GM23338 (cell line): ENCODE measurements around the gene PAX5. TPM values are rescaled to one million over a fixed set of nuclear protein-coding genes. Genes with fewer than 3 reads are reported as not detected.
A peak's percentile ranks its signal among the peaks of the same experiment; 100 is the strongest.
"Not testable (repeated sequence)": the region's sequence is repeated elsewhere in the genome, so short reads cannot be mapped to it uniquely, and the experiment has no call there.

Source experiments
- ATAC-seq: fragments of 200-7000 bp; cut with Tn5 transposase; 3 replicates; pipeline ENCODE4 v1.9.1; 2020
- DNase-seq: peaks from one replicate; pipeline ENCODE4 v3.0.0-alpha.2; 2015; ENCODE audit warnings: low spot score
- H2AFZ ChIP-seq: fragments of 200-600 bp; sonication (generic); 2 replicates; pipeline ENCODE4 v1.8.0; 2016; ENCODE audit warnings: antibody characterized with exemption, mild to moderate bottlenecking, moderate library complexity
- H3F3A ChIP-seq: fragments of 200-600 bp; sonication (generic); replicated peaks from 2 replicates; pipeline ENCODE4 v1.8.0; 2017; ENCODE audit warnings: antibody characterized with exemption, mixed run types, low read depth
- H3K27ac ChIP-seq: fragments of 200-600 bp; sonication (generic); 2 replicates; pipeline ENCODE4 v1.6.1; 2016; ENCODE audit warnings: low read depth
- H3K27me3 ChIP-seq: fragments of 200-600 bp; sonication (generic); 2 replicates; pipeline ENCODE4 v1.8.0; 2016; ENCODE audit warnings: mild to moderate bottlenecking, mixed run types, moderate library complexity; ENCODE audit not compliant: insufficient read depth
- H3K36me3 ChIP-seq: fragments of 200-600 bp; sonication (generic); 2 replicates; pipeline ENCODE4 v1.8.0; 2016; ENCODE audit warnings: mild to moderate bottlenecking; ENCODE audit not compliant: insufficient read depth
- H3K4me1 ChIP-seq: fragments of 200-600 bp; sonication (generic); 2 replicates; pipeline ENCODE4 v1.8.0; 2016; ENCODE audit warnings: mild to moderate bottlenecking, moderate library complexity; ENCODE audit not compliant: insufficient read depth
- H3K4me2 ChIP-seq: fragments of 200-600 bp; sonication (generic); 2 replicates; pipeline ENCODE4 v1.7.1; 2017; ENCODE audit warnings: mixed run types
- H3K4me3 ChIP-seq: fragments of 200-600 bp; sonication (generic); 2 replicates; pipeline ENCODE4 v1.6.1; 2016; ENCODE audit warnings: mixed run types
- H3K79me2 ChIP-seq: fragments of 200-600 bp; sonication (generic); replicated peaks from 2 replicates; pipeline ENCODE4 v1.8.0; 2017; ENCODE audit warnings: mild to moderate bottlenecking; ENCODE audit not compliant: insufficient read depth
- H3K9me2 ChIP-seq: fragments of 200-600 bp; sonication (generic); 2 replicates; pipeline ENCODE4 v1.8.0; 2017; ENCODE audit not compliant: insufficient read depth
- H4K20me1 ChIP-seq: fragments of 200-600 bp; sonication (generic); replicated peaks from 2 replicates; pipeline ENCODE4 v1.8.0; 2017; ENCODE audit warnings: mild to moderate bottlenecking; ENCODE audit not compliant: insufficient read depth
- H3K27ac Mint-ChIP-seq: 2 replicates; pipeline ENCODE4 v1.8.0; 2020; ENCODE audit warnings: inconsistent platforms, mild to moderate bottlenecking, moderate library complexity, mixed read lengths
- H3K27me3 Mint-ChIP-seq: 3 replicates; pipeline ENCODE4 v1.8.0; 2022; ENCODE audit warnings: low read depth, mild to moderate bottlenecking, moderate library complexity, mixed read lengths, inconsistent platforms; ENCODE audit not compliant: insufficient read depth, poor library complexity
- H3K36me3 Mint-ChIP-seq: 3 replicates; pipeline ENCODE4 v1.8.0; 2021; ENCODE audit warnings: low read depth, mild to moderate bottlenecking, inconsistent platforms, moderate library complexity, mixed read lengths
- H3K4me1 Mint-ChIP-seq: 3 replicates; pipeline ENCODE4 v1.8.0; 2020; ENCODE audit warnings: mild to moderate bottlenecking, inconsistent platforms, mixed read lengths
- H3K4me3 Mint-ChIP-seq: 3 replicates; pipeline ENCODE4 v1.8.0; 2021; ENCODE audit warnings: moderate library complexity, mild to moderate bottlenecking, inconsistent platforms, mixed read lengths
- H3K9me3 Mint-ChIP-seq: 3 replicates; pipeline ENCODE4 v1.8.0; 2020; ENCODE audit warnings: moderate library complexity, mild to moderate bottlenecking, inconsistent platforms, mixed read lengths
- CREB1 ChIP-seq: fragments of 250-450 bp; sonication (Bioruptor Pico); IDR thresholded peaks from 2 replicates; pipeline ENCODE4 v1.5.0; 2020; ENCODE audit warnings: low read depth, mild to moderate bottlenecking, moderate library complexity
- NANOG ChIP-seq: IDR thresholded peaks from 2 replicates; pipeline ENCODE4 v1.6.1; 2016; ENCODE audit warnings: antibody characterized with exemption, borderline replicate concordance
- POLR2AphosphoS5 ChIP-seq: IDR thresholded peaks from 2 replicates; pipeline ENCODE4 v1.6.1; 2016; ENCODE audit warnings: antibody characterized with exemption, low read depth
- REST ChIP-seq: IDR thresholded peaks from one replicate; pipeline ENCODE4 v1.6.1; 2018; ENCODE audit warnings: antibody characterized with exemption; ENCODE audit not compliant: unreplicated experiment
- polyA plus RNA-seq: library from polyadenylated mRNA; unstranded; fragments of >200 nt; fragmentation: Nextera tagmentation; extraction: Ambion mirVana; gene quantifications from 2 replicates; pipeline ENCODE4 v1.2.1, GENCODE V29; 2016
- total RNA-seq: library from RNA; depleted of rRNA; stranded (reverse); fragments of >200 nt; shearing (Covaris generic); gene quantifications from 2 replicates; pipeline ENCODE4 v1.2.3, GENCODE V29; 2014

Gene PAX5
- total and polyA plus RNA-seq, 2 experiments from 2014 or later: 0.17 to 0.60 TPM

DNA sequence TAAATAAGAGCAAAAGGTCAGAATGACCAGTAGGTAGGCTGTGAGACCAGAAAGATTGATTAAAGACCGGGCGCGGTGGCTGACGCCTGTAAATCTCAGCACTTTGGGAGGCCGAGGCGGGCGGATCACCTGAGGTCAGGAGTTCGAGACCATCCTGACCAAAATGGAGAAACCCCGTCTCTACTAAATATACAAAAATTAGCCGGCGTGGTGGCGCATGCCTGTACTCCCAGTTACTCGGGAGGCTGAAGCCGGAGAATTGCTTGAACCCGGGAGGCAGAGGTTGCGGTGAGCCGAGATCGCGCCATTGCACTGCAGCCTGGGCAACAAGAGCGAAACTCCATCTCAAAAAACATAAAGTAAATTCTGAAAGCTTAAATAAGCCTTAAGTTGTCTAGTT is 47.4 kb upstream of the PAX5 start:
- H3K9me2 ChIP-seq, H3K36me3 ChIP-seq, H2AFZ ChIP-seq, H3K4me2 ChIP-seq, H3K27ac Mint-ChIP-seq, H3F3A ChIP-seq, H3K27ac ChIP-seq, H3K9me3 Mint-ChIP-seq, ATAC-seq, H3K36me3 Mint-ChIP-seq, DNase-seq, H3K4me3 ChIP-seq: not testable (repeated sequence)
- H4K20me1 ChIP-seq: peaks cover 13% of the 10 kb centered on the region
- peaks cover 57% of the 10 kb centered on the region for H3K79me2 ChIP-seq
- peaks cover 21% of the 10 kb centered on the region; the same call in 1 of the 2 replicates for H3K4me1 ChIP-seq
- H3K4me1 Mint-ChIP-seq: peaks cover 17% of the 10 kb centered on the region
- peaks cover 20% of the 10 kb centered on the region for H3K27me3 Mint-ChIP-seq
- peaks cover 13% of the 10 kb centered on the region for H3K27me3 ChIP-seq
- H3K4me3 Mint-ChIP-seq: peak overlapping the region; percentile 96

DNA sequence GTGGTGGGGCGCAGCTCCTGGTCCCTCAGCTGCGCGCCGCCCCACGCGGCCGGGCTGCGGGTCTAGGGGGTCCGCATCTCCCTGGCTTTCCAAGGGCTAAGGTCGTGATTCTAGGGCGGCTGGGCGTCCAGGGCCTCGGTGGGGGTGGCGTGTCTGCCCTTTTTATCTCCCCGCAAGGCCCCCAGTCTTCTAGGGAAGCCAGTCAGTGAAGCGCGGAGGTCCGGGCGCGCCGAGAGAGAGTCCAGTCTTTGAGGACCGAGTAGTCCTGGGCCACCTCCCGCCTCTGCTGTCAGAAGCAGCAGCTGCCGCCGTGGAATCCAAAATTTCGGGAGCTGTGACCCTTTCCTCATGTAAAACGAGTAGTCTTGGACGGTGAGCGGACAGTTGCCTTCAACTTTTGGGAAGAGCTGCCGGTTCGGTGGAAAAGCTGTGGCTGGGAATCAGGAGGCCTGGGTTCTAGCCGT is 46.1 kb upstream of the PAX5 start:
- peaks cover 26% of the 10 kb centered on the region for H3K4me1 ChIP-seq
- not testable (repeated sequence) for H3K9me3 Mint-ChIP-seq

GRCh38 chr9:37079370-37080164 is 45.5 kb upstream of the PAX5 start:
- H3K36me3 Mint-ChIP-seq: peaks cover 4% of the 10 kb centered on the region; the same call in 2 of the 3 replicates
- Histone ChIP-seq H3K4me1 (peaks cover 26% of the 10 kb centered on the region), H3K27me3 (peaks cover 13% of the 10 kb centered on the region), H3K36me3 (no peaks in the 10 kb centered on the region), H3K9me2 (no peaks in the 10 kb centered on the region), H4K20me1 (peaks cover 13% of the 10 kb centered on the region), H3K27ac (no peak overlapping the region), H3F3A (no peaks in the 10 kb centered on the region), H3K79me2 (peaks cover 44% of the 10 kb centered on the region), H3K4me3 (peak overlapping the region; percentile 87), H2AFZ (peak overlapping the region; percentile 86), H3K4me2 (peak overlapping the region; percentile 90)
- DNase-seq (peak; percentile 95), ATAC-seq (peak; percentile 95)
- H3K27me3 Mint-ChIP-seq: peaks cover 20% of the 10 kb centered on the region
- peak overlapping the region; percentile 96 for H3K4me3 Mint-ChIP-seq
- peak overlapping the region; percentile 96 for H3K27ac Mint-ChIP-seq
- TF ChIP-seq CREB1 (peak; percentile 84), REST (no peak), NANOG (no peak), POLR2AphosphoS5 (peak; percentile 75)
- peaks cover 20% of the 10 kb centered on the region for H3K4me1 Mint-ChIP-seq
- H3K9me3 Mint-ChIP-seq: peaks cover 9% of the 10 kb centered on the region; the same call in 2 of the 3 replicates

More for the DNA sequence above, 46.1 kb upstream of the PAX5 start:
- not testable (repeated sequence) for H3F3A ChIP-seq, DNase-seq, H3K36me3 Mint-ChIP-seq, H3K36me3 ChIP-seq, H3K9me2 ChIP-seq, H3K27ac ChIP-seq
- peak overlapping the region; percentile 86 for H2AFZ ChIP-seq
- H3K4me3 ChIP-seq: peak overlapping the region; percentile 87
- H4K20me1 ChIP-seq: peaks cover 13% of the 10 kb centered on the region
- peak; percentile 70 for ATAC-seq
- Mint-ChIP-seq H3K4me3 (peak overlapping the region; percentile 96), H3K4me1 (peaks cover 17% of the 10 kb centered on the region), H3K27ac (peak overlapping the region; percentile 96), H3K27me3 (peaks cover 20% of the 10 kb centered on the region)
- H3K79me2 ChIP-seq: peaks cover 50% of the 10 kb centered on the region
- H3K27me3 ChIP-seq: peaks cover 13% of the 10 kb centered on the region
- peak overlapping the region; percentile 90 for H3K4me2 ChIP-seq

DNA sequence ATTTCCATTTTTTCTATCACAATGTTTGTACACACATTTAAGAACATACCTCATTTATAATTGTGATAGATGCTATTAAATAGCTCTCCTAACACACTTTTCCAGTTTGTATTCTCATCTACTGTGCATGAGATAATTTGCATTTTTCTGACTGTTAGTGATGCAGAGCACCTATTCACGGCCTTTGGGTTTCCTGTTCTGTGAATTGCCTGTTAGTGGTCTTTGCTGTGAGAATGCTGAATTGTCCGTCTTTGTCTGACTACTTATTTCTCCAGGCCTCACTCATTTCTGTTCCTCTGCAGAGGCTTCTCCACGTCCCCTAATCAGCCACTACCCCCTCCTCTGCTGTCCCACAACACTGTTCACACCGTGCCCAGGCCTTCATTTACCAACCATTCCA is 40.7 kb upstream of the PAX5 start:
- not testable (repeated sequence) for H3K4me3 Mint-ChIP-seq, ATAC-seq, H2AFZ ChIP-seq, H3K4me2 ChIP-seq, H3K9me3 Mint-ChIP-seq, H3K9me2 ChIP-seq, H3K4me3 ChIP-seq, H3K4me1 Mint-ChIP-seq, DNase-seq, H3K36me3 Mint-ChIP-seq, H3K27ac ChIP-seq, H3F3A ChIP-seq, H3K36me3 ChIP-seq, H3K4me1 ChIP-seq, H3K79me2 ChIP-seq, H3K27ac Mint-ChIP-seq, H4K20me1 ChIP-seq
- H3K27me3 ChIP-seq: peaks cover 13% of the 10 kb centered on the region
- peaks cover 15% of the 10 kb centered on the region for H3K27me3 Mint-ChIP-seq
